Colonic mucosa (tissue), 4 donors: ENCODE data around the gene NCKAP5. TPM values are rescaled to one million over a fixed set of nuclear protein-coding genes. Genes with fewer than 3 reads are reported as not detected.

ENCODE experiments used
- DNase-seq: peaks from one replicate; pipeline ENCODE4 v3.0.0-alpha.2; 2020
- H3K27ac ChIP-seq: fragments of 200-600 bp; one replicate; pipeline ENCODE4 v1.8.0; 2021
- H3K27me3 ChIP-seq: fragments of 200-600 bp; one replicate; pipeline ENCODE4 v1.8.0; 2021
- H3K36me3 ChIP-seq: fragments of 200-600 bp; one replicate; pipeline ENCODE4 v1.8.0; 2021
- H3K4me1 ChIP-seq: fragments of 200-600 bp; one replicate; pipeline ENCODE4 v1.8.0; 2021; ENCODE audit warnings: mild to moderate bottlenecking
- H3K4me3 ChIP-seq: fragments of 200-600 bp; one replicate; pipeline ENCODE4 v1.8.0; 2021
- H3K9ac ChIP-seq, 2 donors: one replicate each; pipeline ENCODE4 v1.7.0; 2013; ENCODE audit warnings: control low read depth in 2 of 2, low read depth in 2 of 2, low read length in 2 of 2
- H3K9me3 ChIP-seq: fragments of 200-600 bp; one replicate; pipeline ENCODE4 v1.8.0; 2021
- intact Hi-C: fragments of 100-400 bp; cut with DNase I; formaldehyde crosslinking; loops from one replicate; pipeline ENCODE4 v1.14.1; 2022
- total RNA-seq, 2 donors: library from RNA; stranded (reverse); fragmentation: NEBNext Ultra II Directional in 1 of 2; extraction: Animal tissue kit (Norgen Biotek cat#: 25700) in 1 of 2; gene quantifications; one replicate each; pipeline ENCODE4 v1.2.1, GENCODE V29; 2021
- TF ChIP-seq, protein P1 (sequence below): fragments of 200-600 bp; IDR thresholded peaks from one replicate; pipeline ENCODE4 v1.8.0; 2022; ENCODE audit warnings: antibody characterized with exemption, mild to moderate bottlenecking
- donor health status: healthy.
- donor health status: DM: no; HTN: no; CAD: no.
- donor health status: DM: no; HTN: no; CAD: no.

NCKAP5 gene
- total RNA-seq, 2 donors from 2014 or later: 2.9 to 3.7 TPM

DNA sequence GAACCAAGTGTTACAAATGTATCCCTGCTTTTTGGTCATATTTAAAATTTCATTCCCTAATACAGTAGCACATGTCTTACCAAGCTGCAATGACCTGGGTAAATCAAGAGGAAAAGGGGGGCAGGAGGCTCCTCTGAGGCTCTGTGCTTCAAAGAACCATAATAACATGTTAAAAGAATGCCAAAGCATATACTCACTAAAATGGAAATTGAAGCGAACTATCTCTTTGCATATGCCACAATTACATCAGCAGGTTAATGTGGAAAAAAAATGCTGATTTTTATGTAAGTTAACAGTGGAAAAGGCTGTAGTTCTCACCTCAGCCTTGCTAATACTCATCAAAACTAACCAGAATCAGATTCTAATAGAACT lies 37.5 kb upstream of the NCKAP5 start:
- Histone ChIP-seq H3K4me3 (no peak overlapping the region), H3K27ac (no peak overlapping the region), H3K27me3 (no peaks in the 10 kb centered on the region), H3K9me3 (no peaks in the 10 kb centered on the region), H3K9ac (no peak overlapping the region), H3K36me3 (no peaks in the 10 kb centered on the region), H3K4me1 (no peaks in the 10 kb centered on the region)
- intact Hi-C loops: no loop called here
- TF ChIP-seq, protein P1, sequence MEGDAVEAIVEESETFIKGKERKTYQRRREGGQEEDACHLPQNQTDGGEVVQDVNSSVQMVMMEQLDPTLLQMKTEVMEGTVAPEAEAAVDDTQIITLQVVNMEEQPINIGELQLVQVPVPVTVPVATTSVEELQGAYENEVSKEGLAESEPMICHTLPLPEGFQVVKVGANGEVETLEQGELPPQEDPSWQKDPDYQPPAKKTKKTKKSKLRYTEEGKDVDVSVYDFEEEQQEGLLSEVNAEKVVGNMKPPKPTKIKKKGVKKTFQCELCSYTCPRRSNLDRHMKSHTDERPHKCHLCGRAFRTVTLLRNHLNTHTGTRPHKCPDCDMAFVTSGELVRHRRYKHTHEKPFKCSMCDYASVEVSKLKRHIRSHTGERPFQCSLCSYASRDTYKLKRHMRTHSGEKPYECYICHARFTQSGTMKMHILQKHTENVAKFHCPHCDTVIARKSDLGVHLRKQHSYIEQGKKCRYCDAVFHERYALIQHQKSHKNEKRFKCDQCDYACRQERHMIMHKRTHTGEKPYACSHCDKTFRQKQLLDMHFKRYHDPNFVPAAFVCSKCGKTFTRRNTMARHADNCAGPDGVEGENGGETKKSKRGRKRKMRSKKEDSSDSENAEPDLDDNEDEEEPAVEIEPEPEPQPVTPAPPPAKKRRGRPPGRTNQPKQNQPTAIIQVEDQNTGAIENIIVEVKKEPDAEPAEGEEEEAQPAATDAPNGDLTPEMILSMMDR: no peak
- no peak for DNase-seq

GRCh38 chr2:133605011-133605765 lies 36.9 kb upstream of the NCKAP5 start:
- H3K4me3 ChIP-seq: no peak overlapping the region
- no peak for DNase-seq
- TF ChIP-seq, protein P1: no peak

DNA sequence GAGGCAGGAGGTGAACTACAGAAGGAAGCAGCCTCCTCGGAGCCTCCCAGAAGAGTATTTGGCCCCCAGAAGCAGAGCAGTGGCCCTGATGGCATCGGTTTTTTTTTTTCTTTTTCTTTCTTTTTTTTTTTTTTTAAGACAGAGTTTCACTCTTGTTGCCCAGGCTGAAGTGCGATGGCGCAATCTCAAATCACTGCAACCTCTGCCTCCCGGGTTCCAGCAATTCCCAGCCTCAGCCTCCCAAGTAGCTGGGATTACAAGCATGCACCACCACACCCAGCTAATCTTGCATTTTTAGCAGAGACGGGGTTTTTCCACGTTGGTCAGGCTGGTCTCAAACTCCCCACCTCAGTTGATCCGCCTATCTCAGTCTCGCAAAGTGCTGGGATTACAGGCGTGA lies 34.8 kb upstream of the NCKAP5 start:
- intact Hi-C loops: no loop called here
- TF ChIP-seq, protein P1: no peak
- Histone ChIP-seq H3K36me3 (no peaks in the 10 kb centered on the region), H3K9me3 (no peaks in the 10 kb centered on the region), H3K9ac (no peak overlapping the region), H3K27ac (no peak overlapping the region), H3K27me3 (no peaks in the 10 kb centered on the region), H3K4me3 (no peak overlapping the region), H3K4me1 (no peaks in the 10 kb centered on the region)
- no peak for DNase-seq

More at GRCh38 chr2:133605011-133605765, 36.9 kb upstream of the NCKAP5 start:
- no peaks in the 10 kb centered on the region for H3K27me3 ChIP-seq
- H3K9me3 ChIP-seq: no peaks in the 10 kb centered on the region
- H3K4me1 ChIP-seq: no peaks in the 10 kb centered on the region
- H3K9ac ChIP-seq: no peak overlapping the region
- intact Hi-C loops: no loop called here
- no peaks in the 10 kb centered on the region for H3K36me3 ChIP-seq
- no peak overlapping the region for H3K27ac ChIP-seq

DNA sequence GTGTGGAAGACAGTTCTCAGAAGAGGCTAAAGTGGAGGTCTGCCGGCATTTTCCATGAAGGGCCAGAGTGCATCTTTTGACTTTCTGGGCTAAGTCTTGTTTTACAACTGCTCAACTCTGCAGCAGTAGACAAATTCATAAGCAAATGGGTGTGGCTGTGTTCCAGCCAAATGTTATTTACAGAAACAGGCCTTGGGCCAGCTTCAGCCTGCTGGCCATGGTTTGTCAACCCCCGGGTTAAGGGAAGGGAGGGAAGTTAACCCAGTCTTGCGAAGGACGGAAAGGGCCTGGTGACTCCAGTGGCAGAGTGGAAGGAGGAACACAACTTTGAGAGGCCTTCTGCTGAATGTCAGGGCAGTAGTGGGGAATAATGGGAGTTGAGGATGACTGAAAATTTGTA lies 34.3 kb upstream of the NCKAP5 start:
- Histone ChIP-seq H3K27me3 (no peaks in the 10 kb centered on the region), H3K36me3 (no peaks in the 10 kb centered on the region), H3K9me3 (no peaks in the 10 kb centered on the region), H3K4me1 (no peaks in the 10 kb centered on the region), H3K27ac (no peak overlapping the region), H3K4me3 (no peak overlapping the region), H3K9ac (no peak overlapping the region)
- no peak for DNase-seq
- intact Hi-C loops: no loop called here
- TF ChIP-seq, protein P1: no peak

DNA sequence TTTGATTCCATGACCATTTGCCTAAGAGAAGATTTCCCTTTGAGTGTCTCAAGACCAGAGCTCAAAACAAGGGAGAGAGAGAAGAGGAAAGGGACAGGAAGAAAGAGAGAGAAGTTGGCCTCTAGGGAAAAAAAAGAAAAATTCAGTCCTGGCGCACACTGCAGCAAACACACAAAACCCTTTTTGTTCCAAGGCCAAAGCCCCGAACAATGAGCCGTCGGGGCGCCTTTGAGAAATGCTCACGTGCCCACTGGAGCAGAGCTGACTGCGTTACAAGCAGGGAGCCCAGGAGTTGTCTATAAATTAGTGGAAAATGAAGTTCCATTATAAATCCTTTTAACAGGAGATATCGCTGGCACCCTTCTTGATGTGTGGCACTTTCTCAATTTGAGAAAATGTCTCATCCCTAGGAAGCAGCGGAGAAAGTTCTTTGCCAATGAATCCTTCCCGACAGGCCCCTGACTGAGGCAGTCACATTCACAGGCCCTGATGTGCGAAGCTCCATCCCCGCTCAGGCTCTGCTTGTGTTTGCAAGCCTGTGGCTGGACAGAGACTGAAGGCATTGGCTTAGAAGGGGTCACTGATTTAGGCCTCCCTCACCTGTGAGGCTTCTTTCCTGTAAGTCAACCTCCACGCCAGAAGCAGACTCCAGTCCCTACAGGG lies 32.1 kb upstream of the NCKAP5 start:
- intact Hi-C loops: no loop called here
- no peak for DNase-seq
- Histone ChIP-seq H3K27ac (no peak overlapping the region), H3K9ac (no peak overlapping the region), H3K4me1 (no peaks in the 10 kb centered on the region), H3K4me3 (no peak overlapping the region), H3K9me3 (no peaks in the 10 kb centered on the region), H3K36me3 (no peaks in the 10 kb centered on the region), H3K27me3 (no peaks in the 10 kb centered on the region)
- TF ChIP-seq, protein P1: no peak
